Measurements from ENCODE around the gene SCGB3A2. TPM values are rescaled to one million over a fixed set of nuclear protein-coding genes. Genes with fewer than 3 reads are reported as not detected.

SCGB3A2 gene, protein sequence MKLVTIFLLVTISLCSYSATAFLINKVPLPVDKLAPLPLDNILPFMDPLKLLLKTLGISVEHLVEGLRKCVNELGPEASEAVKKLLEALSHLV
- total RNA-seq (not detected in 2 replicates), polyA plus RNA-seq (not detected in 2 replicates), polyA minus RNA-seq (not detected in 2 replicates), Bru-seq, nascent RNA (not detected), BruChase-seq, experiment 1, labeled RNA remaining after a 6-hour chase (percentile 7 among the genes with signal in this experiment), BruChase-seq, experiment 2, labeled RNA remaining after a 2-hour chase (not detected)
- polyA plus RNA-seq (2011; cell fraction: cytosol; rRNA removed) = not detected in 2 replicates
- not detected in 2 replicates for polyA plus RNA-seq (2011; cell fraction: nucleus; rRNA removed)
- polyA plus RNA-seq (2012) = not detected in 2 replicates
- polyA minus RNA-seq (2011; cell fraction: cytosol; rRNA and poly(A)+ RNA removed) = not detected
- polyA minus RNA-seq (2011; cell fraction: nucleus; rRNA and poly(A)+ RNA removed) = not detected in 2 replicates
- long read RNA-seq = 0 reads

DNA sequence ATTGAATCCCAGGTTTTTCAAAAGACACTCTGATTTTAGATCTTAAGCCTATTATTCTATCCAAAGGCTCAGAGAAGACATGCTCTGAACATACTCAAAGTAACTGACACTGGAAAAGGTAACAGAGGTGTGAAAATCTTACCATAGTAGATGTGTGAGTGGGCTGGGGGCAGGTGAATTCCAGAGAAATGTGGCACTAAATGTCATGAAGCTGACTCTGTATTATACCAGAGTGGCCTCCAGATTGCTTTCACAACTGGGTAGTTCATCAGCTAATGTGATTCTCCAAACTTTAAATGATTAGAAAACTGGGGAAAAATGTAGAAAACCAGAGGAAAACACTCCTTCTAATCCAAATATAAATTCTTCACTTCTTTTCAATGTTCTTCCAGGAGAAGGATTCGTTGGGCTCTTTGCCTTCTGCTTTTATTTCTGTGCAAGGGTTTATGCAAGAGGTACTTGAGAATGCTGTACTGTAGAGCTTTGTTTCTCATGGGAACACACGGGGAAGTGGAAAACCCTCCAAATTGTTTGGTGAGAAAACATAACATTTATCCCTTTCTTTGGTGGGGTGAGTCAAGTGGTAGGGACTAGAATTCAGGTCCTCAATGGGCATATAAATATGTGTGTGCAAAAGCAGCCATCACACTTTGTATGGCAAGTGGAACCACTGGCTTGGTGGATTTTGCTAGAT is at the start of gene SCGB3A2:
SCGB3A2 (plus strand) TSS at position 646 of the 694 bp plus-strand sequence. CDS start 93 bp downstream, outside the sequence.
- Histone ChIP-seq H3K4me2 (ENCODE audit: insufficient read depth, low read length) (no peak within 1 kb of the TSS), H3K4me1 (ENCODE audit: control insufficient read depth, extremely low read depth, insufficient read depth, low read length) (no peaks in the 10 kb centered on the region), H3K9me1 (replicated peaks; ENCODE audit: control insufficient read depth, extremely low read depth, insufficient read depth, low read length) (no peaks in the 10 kb centered on the region), H2AFZ (ENCODE audit: low read depth, low read length) (no peak within 1 kb of the TSS), H3K4me3 (replicated peaks in 1 of 3; ENCODE audit: insufficient read depth in 1 of 3, low read depth in 1 of 3, low read length in 3 of 3) (no peak within 1 kb of the TSS), H3K27me3 (ENCODE audit: control insufficient read depth in 2 of 2, insufficient read depth in 2 of 2, low read length in 2 of 2) (peaks cover 4 to 8% of the 10 kb centered on the region in 2 experiments), H4K20me1 (replicated peaks; ENCODE audit: control insufficient read depth, extremely low read depth, insufficient read depth, low read length) (no peaks in the 10 kb centered on the region), H3K9ac (replicated peaks; ENCODE audit: extremely low read depth, insufficient read depth, low read length) (no peak within 1 kb of the TSS), H3K79me2 (ENCODE audit: control insufficient read depth, insufficient read depth, low read length) (no peaks in the 10 kb centered on the region), H3K27ac (ENCODE audit: insufficient read depth, low read depth, low read length) (no peak within 1 kb of the TSS), H3K36me3 (ENCODE audit: control insufficient read depth in 2 of 2, extremely low read depth in 1 of 2, insufficient read depth in 2 of 2, low read length in 2 of 2) (no peaks in the 10 kb centered on the region), H3K9me3 (replicated peaks; ENCODE audit: control insufficient read depth, insufficient read depth, low read length) (no peaks in the 10 kb centered on the region)
- intact Hi-C loops (cut with micrococcal nuclease) (no loop called here), dilution Hi-C loops (cut with MboI; ENCODE audit: extremely low pct_ligation_motif_present, low sequenced_read_pairs) (no loop called here)
- TF ChIP-seq FOS (IDR thresholded peaks at IDR 0.05; ENCODE audit: borderline replicate concordance, insufficient read depth, low read length) (no peak), JUN (IDR thresholded peaks at IDR 0.05; ENCODE audit: borderline replicate concordance, insufficient read depth, insufficient read length, low read depth) (no peak), MYC (IDR thresholded peaks at IDR 0.05; ENCODE audit: low read depth, low read length) (no peak), POLR2AphosphoS5 (IDR thresholded peaks at IDR 0.05; ENCODE audit: insufficient read depth, low read depth, low read length) (no peak)
- TF ChIP-seq, protein P1, sequence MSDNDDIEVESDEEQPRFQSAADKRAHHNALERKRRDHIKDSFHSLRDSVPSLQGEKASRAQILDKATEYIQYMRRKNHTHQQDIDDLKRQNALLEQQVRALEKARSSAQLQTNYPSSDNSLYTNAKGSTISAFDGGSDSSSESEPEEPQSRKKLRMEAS (IDR thresholded peaks at IDR 0.05; ENCODE audit: insufficient read depth, insufficient read length) = no peak
- TF ChIP-seq, protein P2, sequence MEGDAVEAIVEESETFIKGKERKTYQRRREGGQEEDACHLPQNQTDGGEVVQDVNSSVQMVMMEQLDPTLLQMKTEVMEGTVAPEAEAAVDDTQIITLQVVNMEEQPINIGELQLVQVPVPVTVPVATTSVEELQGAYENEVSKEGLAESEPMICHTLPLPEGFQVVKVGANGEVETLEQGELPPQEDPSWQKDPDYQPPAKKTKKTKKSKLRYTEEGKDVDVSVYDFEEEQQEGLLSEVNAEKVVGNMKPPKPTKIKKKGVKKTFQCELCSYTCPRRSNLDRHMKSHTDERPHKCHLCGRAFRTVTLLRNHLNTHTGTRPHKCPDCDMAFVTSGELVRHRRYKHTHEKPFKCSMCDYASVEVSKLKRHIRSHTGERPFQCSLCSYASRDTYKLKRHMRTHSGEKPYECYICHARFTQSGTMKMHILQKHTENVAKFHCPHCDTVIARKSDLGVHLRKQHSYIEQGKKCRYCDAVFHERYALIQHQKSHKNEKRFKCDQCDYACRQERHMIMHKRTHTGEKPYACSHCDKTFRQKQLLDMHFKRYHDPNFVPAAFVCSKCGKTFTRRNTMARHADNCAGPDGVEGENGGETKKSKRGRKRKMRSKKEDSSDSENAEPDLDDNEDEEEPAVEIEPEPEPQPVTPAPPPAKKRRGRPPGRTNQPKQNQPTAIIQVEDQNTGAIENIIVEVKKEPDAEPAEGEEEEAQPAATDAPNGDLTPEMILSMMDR (IDR thresholded peaks at IDR 0.05; ENCODE audit: extremely low read depth in 1 of 2, insufficient read depth in 1 of 2, low read depth in 1 of 2, low read length in 2 of 2) = no peak
- no TSS peak for BruUV-seq (replicated peaks)
- ChIA-PET CTCF (interaction anchor here (1.0 to 1.2 kb wide), 2 partner anchors 14 to 40 kb away, joined by 3 to 4 read pairs; no protein-coding TSS in a partner anchor), POLR2A (no interaction called here)
- DNase-seq (ENCODE audit: low read depth, low spot score) (no peak), FAIRE-seq (no peak)
